SJCRH30 (cell line): ENCODE measurements around the gene SNX9. TPM values are rescaled to one million over a fixed set of nuclear protein-coding genes. Genes with fewer than 3 reads are reported as not detected.
A peak's percentile ranks its signal among the peaks of the same experiment; 100 is the strongest.

Experiments used
- DNase-seq, 2 experiments: peaks; one replicate each; pipeline ENCODE4 v3.0.0-alpha.2; 2015 to 2020
- H3K27ac ChIP-seq: fragments of 250-450 bp; sonication (Bioruptor Pico); 2 replicates; pipeline ENCODE4 v1.5.1; 2020; ENCODE audit warnings: mild to moderate bottlenecking, moderate library complexity
- H3K27me3 ChIP-seq: fragments of 250-450 bp; sonication (Bioruptor Pico); 2 replicates; pipeline ENCODE4 v1.5.1; 2020; ENCODE audit warnings: mild to moderate bottlenecking, moderate library complexity
- H3K36me3 ChIP-seq: fragments of 250-450 bp; sonication (Bioruptor Pico); 2 replicates; pipeline ENCODE4 v1.5.1; 2020; ENCODE audit warnings: mild to moderate bottlenecking, moderate library complexity
- H3K4me1 ChIP-seq: fragments of 250-450 bp; sonication (Bioruptor Pico); 2 replicates; pipeline ENCODE4 v1.5.1; 2020; ENCODE audit warnings: mild to moderate bottlenecking, moderate library complexity
- H3K4me3 ChIP-seq: fragments of 250-450 bp; sonication (Bioruptor Pico); 2 replicates; pipeline ENCODE4 v1.5.1; 2020; ENCODE audit warnings: mild to moderate bottlenecking, moderate library complexity
- H3K9me3 ChIP-seq: fragments of 250-450 bp; sonication (Bioruptor Pico); replicated peaks from 2 replicates; pipeline ENCODE4 v1.5.1; 2020; ENCODE audit warnings: mild to moderate bottlenecking, moderate library complexity
- total RNA-seq: library from RNA; depleted of rRNA; stranded (reverse); fragments of >200 nt; shearing (Covaris generic); gene quantifications from 2 replicates; pipeline ENCODE4 v1.2.3, GENCODE V29; 2014

SNX9 gene
- total RNA-seq, 1 experiment from 2014 or later, result 28.0 TPM

- no peak overlapping the region for H3K27ac ChIP-seq
- H3K9me3 ChIP-seq, result peaks cover 5% of the 10 kb centered on the region; the same call in 1 of the 2 replicates
- H3K4me1 ChIP-seq, result no peaks in the 10 kb centered on the region
- DNase-seq, result no peak
- no peaks in the 10 kb centered on the region for H3K27me3 ChIP-seq
- H3K36me3 ChIP-seq, result no peaks in the 10 kb centered on the region
- H3K4me3 ChIP-seq, result no peak overlapping the region
Observed at GRCh38 chr6:157812425-157813171, 10.4 kb upstream of the SNX9 start.

- H3K27ac ChIP-seq, result no peak overlapping the region
- no peak for DNase-seq
- H3K9me3 ChIP-seq, result peaks cover 5% of the 10 kb centered on the region; the same call in 1 of the 2 replicates
- no peaks in the 10 kb centered on the region for H3K27me3 ChIP-seq
- no peaks in the 10 kb centered on the region for H3K36me3 ChIP-seq
- no peaks in the 10 kb centered on the region for H3K4me1 ChIP-seq
- H3K4me3 ChIP-seq, result no peak overlapping the region
Observed at GRCh38 chr6:157813191-157813590, 9.9 kb upstream of the SNX9 start.

- Histone ChIP-seq H3K9me3 (no peaks in the 10 kb centered on the region), H3K27ac (no peak overlapping the region), H3K4me3 (no peak overlapping the region), H3K36me3 (no peaks in the 10 kb centered on the region), H3K4me1 (no peaks in the 10 kb centered on the region), H3K27me3 (no peaks in the 10 kb centered on the region)
- no peak for DNase-seq
Observed at GRCh38 chr6:157813750-157814455, 9.1 kb upstream of the SNX9 start.

- no peak for DNase-seq
- Histone ChIP-seq H3K36me3 (no peaks in the 10 kb centered on the region), H3K27me3 (no peaks in the 10 kb centered on the region), H3K4me1 (no peaks in the 10 kb centered on the region), H3K4me3 (no peak overlapping the region), H3K9me3 (no peaks in the 10 kb centered on the region), H3K27ac (no peak overlapping the region)
Observed at GRCh38 chr6:157814883-157815282, 8.2 kb upstream of the SNX9 start.

GRCh38 chr6:157821342-157822033 is 1.6 kb upstream of the SNX9 start:
- H3K4me1 ChIP-seq, result no peaks in the 10 kb centered on the region; the same call in 1 of the 2 replicates

GRCh38 chr6:157822245-157823000 is 623 bp upstream of the SNX9 start:
- Histone ChIP-seq H3K4me3 (peak overlapping the region; percentile 91), H3K27ac (no peak overlapping the region), H3K4me1 (no peaks in the 10 kb centered on the region; the same call in 1 of the 2 replicates), H3K27me3 (no peaks in the 10 kb centered on the region), H3K9me3 (no peaks in the 10 kb centered on the region), H3K36me3 (no peaks in the 10 kb centered on the region)
- DNase-seq, result no peak

More at GRCh38 chr6:157821342-157822033, 1.6 kb upstream of the SNX9 start:
- Histone ChIP-seq H3K4me3 (no peak overlapping the region), H3K36me3 (no peaks in the 10 kb centered on the region), H3K27ac (no peak overlapping the region), H3K9me3 (no peaks in the 10 kb centered on the region), H3K27me3 (no peaks in the 10 kb centered on the region)
- DNase-seq, result no peak

GRCh38 chr6:157823528-157824370 is 703 bp downstream of the SNX9 start:
- H3K36me3 ChIP-seq, result no peaks in the 10 kb centered on the region
- DNase-seq, result peak; percentile 23 to 39

GRCh38 chr6:157825243-157825904 is 2.3 kb downstream of the SNX9 start:
- H3K4me1 ChIP-seq, result peaks cover 7% of the 10 kb centered on the region
- no peak overlapping the region for H3K4me3 ChIP-seq
- H3K27ac ChIP-seq, result no peak overlapping the region
- H3K9me3 ChIP-seq, result no peaks in the 10 kb centered on the region
- H3K36me3 ChIP-seq, result no peaks in the 10 kb centered on the region
- DNase-seq, result no peak
- no peaks in the 10 kb centered on the region for H3K27me3 ChIP-seq

More at GRCh38 chr6:157823528-157824370, 703 bp downstream of the SNX9 start:
- Histone ChIP-seq H3K27ac (peak overlapping the region; percentile 18), H3K4me3 (peak overlapping the region; percentile 91), H3K9me3 (no peaks in the 10 kb centered on the region), H3K4me1 (no peaks in the 10 kb centered on the region; the same call in 1 of the 2 replicates), H3K27me3 (no peaks in the 10 kb centered on the region)

GRCh38 chr6:157830354-157831017 is 7.4 kb downstream of the SNX9 start:
- H3K4me3 ChIP-seq, result no peak overlapping the region
- H3K4me1 ChIP-seq, result peaks cover 46% of the 10 kb centered on the region
- H3K36me3 ChIP-seq, result no peaks in the 10 kb centered on the region
- peak overlapping the region; percentile 31; the same call in 1 of the 2 replicates for H3K27ac ChIP-seq
- H3K9me3 ChIP-seq, result peaks cover 5% of the 10 kb centered on the region; the same call in 1 of the 2 replicates
- H3K27me3 ChIP-seq, result no peaks in the 10 kb centered on the region
- peak; percentile 25 to 69 for DNase-seq

- Histone ChIP-seq H3K27ac (peak overlapping the region; percentile 31), H3K9me3 (peaks cover 5% of the 10 kb centered on the region; the same call in 1 of the 2 replicates), H3K4me3 (no peak overlapping the region), H3K4me1 (peaks cover 46% of the 10 kb centered on the region), H3K36me3 (no peaks in the 10 kb centered on the region), H3K27me3 (no peaks in the 10 kb centered on the region)
- DNase-seq, result no peak
Observed at GRCh38 chr6:157831018-157831369, 7.9 kb downstream of the SNX9 start.

- H3K4me3 ChIP-seq, result no peak overlapping the region
- peak overlapping the region; percentile 31 for H3K27ac ChIP-seq
- DNase-seq, result peak; percentile 38 to 71
- H3K9me3 ChIP-seq, result peaks cover 5% of the 10 kb centered on the region; the same call in 1 of the 2 replicates
- H3K4me1 ChIP-seq, result peaks cover 46% of the 10 kb centered on the region
- H3K36me3 ChIP-seq, result no peaks in the 10 kb centered on the region
- no peaks in the 10 kb centered on the region for H3K27me3 ChIP-seq
Observed at GRCh38 chr6:157831424-157832249, 8.6 kb downstream of the SNX9 start.
